HG02884 (cell line): ENCODE measurements around the gene TRPM2.

Experiments used
- ATAC-seq: cut with Tn5 transposase; IDR thresholded peaks from one replicate; pipeline ENCODE4 v1.9.1; 2021; ENCODE audit warnings: mild to moderate bottlenecking, moderate library complexity; ENCODE audit not compliant: unreplicated experiment

Gene TRPM2

GRCh38 chr21:44353191-44353970 lies at the start of gene TRPM2:
Gene TRPM2, plus strand, starts transcription at chr21:44353621. Its CDS starts 80 bp downstream, at chr21:44353701.
- no peak for ATAC-seq

GRCh38 chr21:44304011-44304616 lies 49.3 kb upstream of the TRPM2 start:
- ATAC-seq: no peak

GRCh38 chr21:44304877-44305293 lies 48.5 kb upstream of the TRPM2 start:
- no peak for ATAC-seq

- no peak for ATAC-seq
These were observed 47.7 kb upstream of the TRPM2 start for GRCh38 chr21:44305691-44306090.

- ATAC-seq: no peak
These were observed 46.3 kb upstream of the TRPM2 start for GRCh38 chr21:44306936-44307704.

GRCh38 chr21:44310628-44311507 lies 42.6 kb upstream of the TRPM2 start:
- ATAC-seq: no peak

GRCh38 chr21:44312089-44312488 lies 41.3 kb upstream of the TRPM2 start:
- ATAC-seq: no peak

- ATAC-seq: no peak
These were observed 40.7 kb upstream of the TRPM2 start for GRCh38 chr21:44312716-44313115.

- ATAC-seq: no peak
These were observed 40.0 kb upstream of the TRPM2 start for GRCh38 chr21:44313451-44313850.

- ATAC-seq: no peak
These were observed 39.3 kb upstream of the TRPM2 start for GRCh38 chr21:44314128-44314527.

- ATAC-seq: no peak
These were observed 38.9 kb upstream of the TRPM2 start for GRCh38 chr21:44314561-44314960.

GRCh38 chr21:44315691-44316203 lies 37.7 kb upstream of the TRPM2 start:
- ATAC-seq: no peak

- no peak for ATAC-seq
These were observed 37.0 kb upstream of the TRPM2 start for GRCh38 chr21:44316277-44316900.

GRCh38 chr21:44317241-44317782 lies 36.1 kb upstream of the TRPM2 start:
- ATAC-seq: no peak

GRCh38 chr21:44317871-44318270 lies 35.5 kb upstream of the TRPM2 start:
- no peak for ATAC-seq

GRCh38 chr21:44318489-44319285 lies 34.7 kb upstream of the TRPM2 start:
- no peak for ATAC-seq

- ATAC-seq: no peak
These were observed 33.9 kb upstream of the TRPM2 start for GRCh38 chr21:44319407-44320065.

- no peak for ATAC-seq
These were observed 32.6 kb upstream of the TRPM2 start for GRCh38 chr21:44320847-44321246.
